HG03097 (cell line): ENCODE results near the gene IQUB.
"Not testable (repeated sequence)": the region's sequence is repeated elsewhere in the genome, so short reads cannot be mapped to it uniquely, and the experiment has no call there.

ENCODE experiments used
- ATAC-seq: cut with Tn5 transposase; IDR thresholded peaks from one replicate; pipeline ENCODE4 v1.9.1; 2021; ENCODE audit not compliant: unreplicated experiment, low FRiP score

The IQUB gene

DNA sequence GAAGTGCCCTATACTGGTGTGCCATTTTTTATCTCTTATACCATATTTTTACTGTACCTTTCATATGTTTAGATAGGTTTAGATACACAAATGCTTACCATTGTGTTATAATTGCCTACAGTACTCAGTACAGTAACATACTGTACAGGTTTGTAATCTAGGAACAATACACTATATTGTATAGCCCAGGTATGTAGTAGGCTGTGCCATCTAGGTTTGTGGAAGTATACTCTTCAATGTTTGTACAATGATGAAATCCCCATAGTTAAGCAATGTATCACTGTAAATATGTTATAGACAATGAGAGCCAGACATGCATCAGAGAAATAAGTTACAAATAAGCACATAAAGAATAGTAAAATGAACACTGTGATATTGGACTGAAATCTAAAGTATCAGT lies 109.1 kb downstream of the IQUB start:
- no peak for ATAC-seq

GRCh38 chr7:123424463-123424862 lies 109.9 kb downstream of the IQUB start:
- no peak for ATAC-seq

DNA sequence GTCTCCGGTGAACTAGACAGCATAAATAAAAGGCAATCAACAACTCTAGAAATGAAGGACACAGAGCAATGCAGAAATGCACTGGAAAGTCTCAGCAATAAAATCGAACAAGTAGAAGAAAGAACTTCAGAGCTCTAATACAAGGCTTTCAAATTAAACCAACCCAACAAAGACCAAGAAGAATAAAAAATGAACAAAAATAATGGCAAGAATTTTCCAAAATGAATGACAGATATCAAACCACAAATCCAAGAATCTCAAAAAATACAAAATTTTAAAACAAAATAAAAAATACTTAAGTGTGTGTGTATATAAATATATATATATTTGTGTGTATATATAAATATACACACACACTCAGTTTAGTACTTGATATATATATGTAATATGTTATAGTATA lies 110.8 kb downstream of the IQUB start:
- ATAC-seq = no peak

DNA sequence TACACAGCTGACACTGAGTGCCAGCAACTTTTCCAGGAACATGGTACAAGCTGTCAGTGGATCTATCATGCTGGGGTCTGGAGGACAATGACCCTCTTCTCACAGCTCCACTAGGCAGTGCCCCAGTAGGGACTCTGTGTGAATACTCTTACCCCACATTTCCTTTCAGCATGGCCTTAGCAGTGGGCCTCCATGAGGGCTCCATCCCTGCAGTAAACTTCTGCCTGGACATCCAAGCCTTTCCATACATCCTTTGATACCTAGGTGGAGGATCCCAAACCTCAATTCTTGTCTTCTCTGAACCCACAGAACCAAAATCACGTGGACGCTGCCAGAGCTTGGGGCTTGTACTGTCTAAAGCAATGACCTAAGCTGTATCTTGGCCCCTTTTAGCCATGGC lies 116.8 kb downstream of the IQUB start:
- no peak for ATAC-seq

- no peak for ATAC-seq
Observed at GRCh38 chr7:123415625-123416024, 118.8 kb downstream of the IQUB start.

GRCh38 chr7:123410273-123410904 lies 124.0 kb downstream of the IQUB start:
- no peak for ATAC-seq

GRCh38 chr7:123407951-123408350 lies 126.4 kb downstream of the IQUB start:
- not testable (repeated sequence) for ATAC-seq
